Neural cell (in vitro differentiated cells): ENCODE measurements around the gene TFF2. TPM values are rescaled to one million over a fixed set of nuclear protein-coding genes. Genes with fewer than 3 reads are reported as not detected.
A peak's percentile ranks its signal among the peaks of the same experiment; 100 is the strongest.

Experiments used
- H2AFZ ChIP-seq: fragments of 200-600, 300-800 bp; sonication (generic), shearing (Covaris generic); 2 replicates; pipeline ENCODE4 v1.6.0; 2014; ENCODE audit warnings: low read depth, mild to moderate bottlenecking, antibody characterized with exemption, low read length, moderate library complexity
- H3F3A ChIP-seq: fragments of 200-600 bp; shearing (Covaris generic); 2 replicates; pipeline ENCODE4 v1.6.1; 2016; ENCODE audit warnings: mild to moderate bottlenecking, moderate library complexity, mixed read lengths, antibody characterized with exemption, low read length; ENCODE audit not compliant: insufficient read depth, poor library complexity, severe bottlenecking
- H3K27ac ChIP-seq: fragments of 200-600, 300-800 bp; sonication (generic), shearing (Covaris generic); 2 replicates; pipeline ENCODE4 v1.5.1; 2014; ENCODE audit warnings: mild to moderate bottlenecking, low read length, moderate library complexity
- H3K27me3 ChIP-seq: fragments of 300-800, 200-600 bp; sonication (generic), shearing (Covaris generic); 2 replicates; pipeline ENCODE4 v1.6.0; 2014; ENCODE audit warnings: mild to moderate bottlenecking, low read depth, low read length, moderate library complexity; ENCODE audit not compliant: insufficient read depth
- H3K36me3 ChIP-seq: fragments of 300-800, 200-600 bp; sonication (generic), shearing (Covaris generic); 2 replicates; pipeline ENCODE4 v1.5.1; 2014; ENCODE audit warnings: mild to moderate bottlenecking, antibody characterized with exemption, low read length, moderate library complexity; ENCODE audit not compliant: insufficient read depth
- H3K4me2 ChIP-seq: fragments of 300-800, 200-600 bp; sonication (generic), shearing (Covaris generic); 2 replicates; pipeline ENCODE4 v1.6.0; 2014; ENCODE audit warnings: mild to moderate bottlenecking, low read length
- H3K4me3 ChIP-seq: fragments of 300-800, 200-600 bp; sonication (generic), shearing (Covaris generic); 2 replicates; pipeline ENCODE4 v1.5.1; 2014; ENCODE audit warnings: mild to moderate bottlenecking, low read length, moderate library complexity
- H3K79me2 ChIP-seq: fragments of 200-600 bp; shearing (Covaris generic); replicated peaks from 2 replicates; pipeline ENCODE4 v1.6.0; 2014; ENCODE audit warnings: mild to moderate bottlenecking, low read length, moderate library complexity; ENCODE audit not compliant: insufficient read depth
- H3K9ac ChIP-seq: fragments of 300-800, 200-600 bp; sonication (generic), shearing (Covaris generic); 2 replicates; pipeline ENCODE4 v1.6.1; 2016; ENCODE audit warnings: mild to moderate bottlenecking, low read length, mixed read lengths
- H3K9me2 ChIP-seq: fragments of 200-600 bp; shearing (Covaris generic); 2 replicates; pipeline ENCODE4 v1.6.1; 2016; ENCODE audit warnings: mild to moderate bottlenecking, low read length, mixed read lengths; ENCODE audit not compliant: insufficient read depth
- H3K9me3 ChIP-seq: fragments of 200-600, 300-800 bp; sonication (generic), shearing (Covaris generic); 2 replicates; pipeline ENCODE4 v1.6.1; 2016; ENCODE audit warnings: mild to moderate bottlenecking, mixed run types, low read length, moderate library complexity, mixed read lengths
- H4K20me1 ChIP-seq: fragments of 200-600 bp; shearing (Covaris generic); 2 replicates; pipeline ENCODE4 v1.6.1; 2016; ENCODE audit warnings: mild to moderate bottlenecking, mixed run types; ENCODE audit not compliant: insufficient read depth
- EP300 ChIP-seq: fragments of 450-650 bp; conservative IDR thresholded peaks from 2 replicates; pipeline ENCODE4 v1.6.1; 2014; ENCODE audit warnings: antibody characterized with exemption, mild to moderate bottlenecking, moderate library complexity; ENCODE audit not compliant: poor library complexity, severe bottlenecking
- EZH2 ChIP-seq: fragments of 200-600, 300-800 bp; shearing (Covaris generic), sonication (generic); IDR thresholded peaks from 2 replicates; pipeline ENCODE4 v1.6.1; 2014; ENCODE audit warnings: antibody characterized with exemption, low read length, borderline replicate concordance, mild to moderate bottlenecking; ENCODE audit not compliant: insufficient read depth, poor library complexity, severe bottlenecking
- MXI1 ChIP-seq: fragments of 450-650 bp; conservative IDR thresholded peaks from 2 replicates; pipeline ENCODE4 v1.6.1; 2014; ENCODE audit warnings: antibody characterized with exemption, mild to moderate bottlenecking; ENCODE audit not compliant: poor library complexity, severe bottlenecking
- POLR2AphosphoS5 ChIP-seq: IDR thresholded peaks from 2 replicates; pipeline ENCODE4 v1.6.1; 2012
- RAD21 ChIP-seq: fragments of 450-650 bp; conservative IDR thresholded peaks from 2 replicates; pipeline ENCODE4 v1.6.1; 2014; ENCODE audit warnings: antibody characterized with exemption, mild to moderate bottlenecking, moderate library complexity
- SMC3 ChIP-seq: fragments of 450-650 bp; conservative IDR thresholded peaks from 2 replicates; pipeline ENCODE4 v1.6.1; 2014; ENCODE audit warnings: antibody characterized with exemption, mild to moderate bottlenecking, moderate library complexity; ENCODE audit not compliant: poor library complexity
- TAF1 ChIP-seq: IDR thresholded peaks from 2 replicates; pipeline ENCODE4 v1.6.1; 2012; ENCODE audit warnings: low read depth
- polyA plus RNA-seq: library from polyadenylated mRNA; depleted of rRNA; stranded (reverse); fragments of >200 nt; gene quantifications from 2 replicates; pipeline ENCODE4 v1.2.3, GENCODE V29; 2014
- TF ChIP-seq, protein P1 (sequence below): IDR thresholded peaks from 2 replicates; pipeline ENCODE4 v1.6.1; 2012; ENCODE audit warnings: borderline replicate concordance
- TF ChIP-seq, protein P2 (sequence below): fragments of 450-650 bp; IDR thresholded peaks from 2 replicates; pipeline ENCODE4 v1.5.1; 2014; ENCODE audit warnings: antibody characterized with exemption, mild to moderate bottlenecking, moderate library complexity; ENCODE audit not compliant: poor library complexity, severe bottlenecking

TFF2 gene
- polyA plus RNA-seq, 1 donor from 2014 or later: not detected

DNA sequence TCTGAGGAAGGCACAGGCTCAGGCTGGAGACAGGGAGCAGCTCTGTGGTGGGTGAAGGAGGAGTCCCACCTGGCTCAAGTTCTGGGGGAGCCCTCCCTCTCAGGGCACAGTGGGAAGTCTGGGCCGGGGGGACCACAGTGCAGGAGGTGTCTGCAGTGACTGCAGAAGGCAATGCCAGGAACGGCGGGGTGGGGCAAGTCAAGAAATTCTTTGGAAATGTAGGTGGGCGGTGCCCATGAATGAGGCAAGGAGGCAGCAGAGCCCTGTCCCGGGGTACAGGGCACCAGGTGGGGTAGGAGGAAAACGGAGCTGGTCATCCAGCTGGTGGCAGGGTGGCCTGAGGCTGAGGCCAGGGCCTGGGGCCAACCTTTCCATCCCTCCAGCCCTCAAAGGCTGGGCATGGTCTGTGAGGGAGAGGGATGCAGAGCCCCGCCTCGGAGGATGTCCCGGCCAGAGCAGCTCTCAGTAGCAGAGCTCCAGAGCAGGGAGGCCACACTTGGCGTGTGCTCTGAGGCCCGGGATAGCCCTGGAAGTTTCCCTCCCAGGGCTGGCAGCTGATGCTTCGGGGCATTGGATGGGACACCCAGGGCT, 40.3 kb downstream of the TFF2 start:
- H3K4me3 ChIP-seq: no peak overlapping the region
- no peaks in the 10 kb centered on the region for H3K27me3 ChIP-seq
- H3K9me2 ChIP-seq: no peaks in the 10 kb centered on the region
- no peak overlapping the region for H3K4me2 ChIP-seq
- no peaks in the 10 kb centered on the region for H3K9me3 ChIP-seq
- H3K27ac ChIP-seq: no peak overlapping the region
- no peak overlapping the region for H2AFZ ChIP-seq
- H3K36me3 ChIP-seq: no peaks in the 10 kb centered on the region
- no peak overlapping the region for H3K9ac ChIP-seq
- no peak for TF ChIP-seq RAD21
- no peak for TF ChIP-seq MXI1
- TF ChIP-seq POLR2AphosphoS5: no peak
- no peak for TF ChIP-seq EZH2
- TF ChIP-seq, protein P1, sequence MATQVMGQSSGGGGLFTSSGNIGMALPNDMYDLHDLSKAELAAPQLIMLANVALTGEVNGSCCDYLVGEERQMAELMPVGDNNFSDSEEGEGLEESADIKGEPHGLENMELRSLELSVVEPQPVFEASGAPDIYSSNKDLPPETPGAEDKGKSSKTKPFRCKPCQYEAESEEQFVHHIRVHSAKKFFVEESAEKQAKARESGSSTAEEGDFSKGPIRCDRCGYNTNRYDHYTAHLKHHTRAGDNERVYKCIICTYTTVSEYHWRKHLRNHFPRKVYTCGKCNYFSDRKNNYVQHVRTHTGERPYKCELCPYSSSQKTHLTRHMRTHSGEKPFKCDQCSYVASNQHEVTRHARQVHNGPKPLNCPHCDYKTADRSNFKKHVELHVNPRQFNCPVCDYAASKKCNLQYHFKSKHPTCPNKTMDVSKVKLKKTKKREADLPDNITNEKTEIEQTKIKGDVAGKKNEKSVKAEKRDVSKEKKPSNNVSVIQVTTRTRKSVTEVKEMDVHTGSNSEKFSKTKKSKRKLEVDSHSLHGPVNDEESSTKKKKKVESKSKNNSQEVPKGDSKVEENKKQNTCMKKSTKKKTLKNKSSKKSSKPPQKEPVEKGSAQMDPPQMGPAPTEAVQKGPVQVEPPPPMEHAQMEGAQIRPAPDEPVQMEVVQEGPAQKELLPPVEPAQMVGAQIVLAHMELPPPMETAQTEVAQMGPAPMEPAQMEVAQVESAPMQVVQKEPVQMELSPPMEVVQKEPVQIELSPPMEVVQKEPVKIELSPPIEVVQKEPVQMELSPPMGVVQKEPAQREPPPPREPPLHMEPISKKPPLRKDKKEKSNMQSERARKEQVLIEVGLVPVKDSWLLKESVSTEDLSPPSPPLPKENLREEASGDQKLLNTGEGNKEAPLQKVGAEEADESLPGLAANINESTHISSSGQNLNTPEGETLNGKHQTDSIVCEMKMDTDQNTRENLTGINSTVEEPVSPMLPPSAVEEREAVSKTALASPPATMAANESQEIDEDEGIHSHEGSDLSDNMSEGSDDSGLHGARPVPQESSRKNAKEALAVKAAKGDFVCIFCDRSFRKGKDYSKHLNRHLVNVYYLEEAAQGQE: no peak
- TF ChIP-seq EP300: no peak
- TF ChIP-seq, protein P2, sequence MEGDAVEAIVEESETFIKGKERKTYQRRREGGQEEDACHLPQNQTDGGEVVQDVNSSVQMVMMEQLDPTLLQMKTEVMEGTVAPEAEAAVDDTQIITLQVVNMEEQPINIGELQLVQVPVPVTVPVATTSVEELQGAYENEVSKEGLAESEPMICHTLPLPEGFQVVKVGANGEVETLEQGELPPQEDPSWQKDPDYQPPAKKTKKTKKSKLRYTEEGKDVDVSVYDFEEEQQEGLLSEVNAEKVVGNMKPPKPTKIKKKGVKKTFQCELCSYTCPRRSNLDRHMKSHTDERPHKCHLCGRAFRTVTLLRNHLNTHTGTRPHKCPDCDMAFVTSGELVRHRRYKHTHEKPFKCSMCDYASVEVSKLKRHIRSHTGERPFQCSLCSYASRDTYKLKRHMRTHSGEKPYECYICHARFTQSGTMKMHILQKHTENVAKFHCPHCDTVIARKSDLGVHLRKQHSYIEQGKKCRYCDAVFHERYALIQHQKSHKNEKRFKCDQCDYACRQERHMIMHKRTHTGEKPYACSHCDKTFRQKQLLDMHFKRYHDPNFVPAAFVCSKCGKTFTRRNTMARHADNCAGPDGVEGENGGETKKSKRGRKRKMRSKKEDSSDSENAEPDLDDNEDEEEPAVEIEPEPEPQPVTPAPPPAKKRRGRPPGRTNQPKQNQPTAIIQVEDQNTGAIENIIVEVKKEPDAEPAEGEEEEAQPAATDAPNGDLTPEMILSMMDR: no peak
- TF ChIP-seq SMC3: no peak
- TF ChIP-seq TAF1: no peak
- no peaks in the 10 kb centered on the region for H3K79me2 ChIP-seq
- H3F3A ChIP-seq: no peaks in the 10 kb centered on the region
- no peaks in the 10 kb centered on the region for H4K20me1 ChIP-seq

DNA sequence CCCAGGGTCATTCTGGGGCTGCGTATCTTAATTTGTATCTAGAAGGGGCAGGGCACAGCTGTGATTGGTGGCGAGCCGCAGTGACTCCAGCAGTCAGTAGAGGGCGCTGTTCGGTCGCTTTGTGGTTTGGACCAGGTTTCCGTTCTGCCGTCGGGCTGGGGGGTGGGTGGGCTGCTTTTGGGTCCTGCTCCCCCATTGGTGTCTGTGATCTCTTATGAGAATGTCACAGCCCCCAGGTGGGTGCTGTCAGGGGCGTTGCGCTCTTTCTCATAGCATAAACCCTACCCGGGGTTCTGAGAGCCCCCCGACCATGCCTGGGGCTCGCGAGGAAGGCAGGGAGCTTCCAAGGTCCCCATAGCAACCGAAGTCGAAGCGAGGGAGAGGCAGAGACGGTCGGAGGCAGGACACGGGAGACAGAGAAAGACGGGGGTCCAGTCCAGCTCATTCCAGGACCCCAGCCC, 41.0 kb downstream of the TFF2 start:
- peak overlapping the region; percentile 49 for H3K4me3 ChIP-seq
- H3F3A ChIP-seq: no peaks in the 10 kb centered on the region
- no peaks in the 10 kb centered on the region for H3K9me3 ChIP-seq
- H3K36me3 ChIP-seq: no peaks in the 10 kb centered on the region
- no peaks in the 10 kb centered on the region for H3K27me3 ChIP-seq
- H4K20me1 ChIP-seq: no peaks in the 10 kb centered on the region
- H2AFZ ChIP-seq: no peak overlapping the region
- no peak overlapping the region for H3K27ac ChIP-seq
- no peak overlapping the region for H3K4me2 ChIP-seq
- H3K9me2 ChIP-seq: no peaks in the 10 kb centered on the region
- TF ChIP-seq SMC3 (peak; percentile 86), MXI1 (peak; percentile 62), RAD21 (peak; percentile 84), POLR2AphosphoS5 (no peak)
- TF ChIP-seq, protein P2: peak; percentile 88
- TF ChIP-seq, protein P1: no peak
- no peaks in the 10 kb centered on the region for H3K79me2 ChIP-seq
- H3K9ac ChIP-seq: peak overlapping the region; percentile 41
